Coronary artery (tissue), 2 donors: ENCODE results near the gene DOCK1.

Source experiments
- DNase-seq: peaks from one replicate; pipeline ENCODE4 v3.0.0-alpha.2; 2017; ENCODE audit warnings: low spot score
- H3K27ac ChIP-seq, 2 donors: fragments of 200-600 bp; sonication (generic); one replicate each; pipeline ENCODE4 v1.5.1; 2016 to 2019
- H3K4me3 ChIP-seq: fragments of 200-600 bp; sonication (generic); 2 replicates; pipeline ENCODE4 v1.5.1; 2016; ENCODE audit warnings: mild to moderate bottlenecking, moderate library complexity
- CTCF ChIP-seq: fragments of 200-600 bp; sonication (generic); IDR thresholded peaks from one replicate; pipeline ENCODE4 v1.5.1; 2019; ENCODE audit warnings: antibody characterized with exemption

The DOCK1 gene

GRCh38 chr10:127142136-127142535, 236.9 kb downstream of the DOCK1 start:
- DNase-seq = no peak
- no peak for TF ChIP-seq CTCF

GRCh38 chr10:127142856-127143255, 237.6 kb downstream of the DOCK1 start:
- no peak for DNase-seq
- no peak for TF ChIP-seq CTCF
- Histone ChIP-seq H3K27ac (no peak overlapping the region), H3K4me3 (no peak overlapping the region)

More at GRCh38 chr10:127142136-127142535, 236.9 kb downstream of the DOCK1 start:
- no peak overlapping the region for H3K4me3 ChIP-seq
- H3K27ac ChIP-seq = no peak overlapping the region

GRCh38 chr10:127145173-127145572, 239.9 kb downstream of the DOCK1 start:
- DNase-seq = no peak
- Histone ChIP-seq H3K4me3 (no peak overlapping the region), H3K27ac (no peak overlapping the region)
- TF ChIP-seq CTCF = no peak

GRCh38 chr10:127146661-127147060, 241.4 kb downstream of the DOCK1 start:
- no peak for DNase-seq
- H3K4me3 ChIP-seq = no peak overlapping the region
- no peak for TF ChIP-seq CTCF

GRCh38 chr10:127148066-127148932, 243.1 kb downstream of the DOCK1 start:
- H3K27ac ChIP-seq = no peak overlapping the region
- TF ChIP-seq CTCF = no peak
- no peak overlapping the region for H3K4me3 ChIP-seq
- DNase-seq = no peak

More at GRCh38 chr10:127146661-127147060, 241.4 kb downstream of the DOCK1 start:
- H3K27ac ChIP-seq = no peak overlapping the region

- no peak for DNase-seq
- TF ChIP-seq CTCF = no peak
- Histone ChIP-seq H3K4me3 (no peak overlapping the region), H3K27ac (no peak overlapping the region)
Measured at GRCh38 chr10:127148933-127149220, 243.6 kb downstream of the DOCK1 start.

GRCh38 chr10:127149501-127150081, 244.4 kb downstream of the DOCK1 start:
- no peak for TF ChIP-seq CTCF
- H3K4me3 ChIP-seq = no peak overlapping the region
- DNase-seq = no peak
- no peak overlapping the region for H3K27ac ChIP-seq
